HEK293 (cell line): ENCODE measurements around the gene FRMPD4.

Source experiments
- CTCF ChIA-PET: fragments of 350-600 bp; formaldehyde crosslinking; extraction: SDS; loops from one replicate; lab custom pipeline; 2021; ENCODE audit warnings: antibody characterized with exemption; lab: Yijun Ruan, JAX
- POLR2A ChIA-PET: fragments of 300-600 bp; formaldehyde crosslinking; extraction: SDS; loops from one replicate; lab custom pipeline; 2020; ENCODE audit warnings: antibody characterized with exemption, inconsistent platforms; lab: Yijun Ruan, JAX
- H3K27ac ChIP-seq: fragments of 200-500 bp; sonication (Bioruptor generic); 2 replicates; pipeline ENCODE4 v1.5.1; 2014; ENCODE audit warnings: low read depth, low read length, control low read depth, inconsistent platforms; ENCODE audit errors: extremely low read depth
- H3K36me3 ChIP-seq, 2 experiments: fragments of 200-500 bp in 1 of 2; sonication (Bioruptor generic) in 1 of 2; 1 replicate in 1 of 2; 2 replicates in 1 of 2; pipeline ENCODE4 v1.5.1; 2014 to 2017; ENCODE audit warnings: inconsistent platforms in 2 of 2, low read length in 2 of 2; ENCODE audit not compliant: control insufficient read depth in 2 of 2, insufficient read depth in 1 of 2
- H3K4me1 ChIP-seq: fragments of 200-500 bp; sonication (Bioruptor generic); 2 replicates; pipeline ENCODE4 v1.5.1; 2014; ENCODE audit warnings: mild to moderate bottlenecking, low read length, inconsistent platforms; ENCODE audit not compliant: control insufficient read depth, insufficient read depth
- H3K4me3 ChIP-seq: 2 replicates; pipeline ENCODE4 v1.5.1; 2011; ENCODE audit warnings: low read depth, mild to moderate bottlenecking, control low read depth, low read length, moderate library complexity
- H3K9me3 ChIP-seq: fragments of 200-500 bp; sonication (Bioruptor generic); 2 replicates; pipeline ENCODE4 v1.5.1; 2014; ENCODE audit warnings: low read depth, low read length, inconsistent platforms; ENCODE audit not compliant: control insufficient read depth, insufficient read depth
- BCL11B ChIP-seq: fragments of 450-650 bp; formaldehyde crosslinking; IDR thresholded peaks from 2 replicates; pipeline ENCODE4 v1.5.1; 2016; ENCODE audit warnings: low read depth, missing biosample characterization, missing genetic modification characterization
- GFI1B ChIP-seq: fragments of 450-650 bp; formaldehyde crosslinking; IDR thresholded peaks from 2 replicates; pipeline ENCODE4 v1.5.1; 2016; ENCODE audit warnings: missing biosample characterization, missing genetic modification characterization
- GLIS2 ChIP-seq: fragments of 450-650 bp; formaldehyde crosslinking; IDR thresholded peaks from 2 replicates; pipeline ENCODE4 v1.5.1; 2016; ENCODE audit warnings: missing biosample characterization, missing genetic modification characterization
- MZF1 ChIP-seq: fragments of 450-650 bp; formaldehyde crosslinking; IDR thresholded peaks from 2 replicates; pipeline ENCODE4 v1.5.1; 2017; ENCODE audit warnings: missing biosample characterization, missing genetic modification characterization, borderline replicate concordance
- ZFP41 ChIP-seq: fragments of 450-650 bp; formaldehyde crosslinking; IDR thresholded peaks from 2 replicates; pipeline ENCODE4 v1.5.1; 2016; ENCODE audit warnings: missing biosample characterization, missing genetic modification characterization, borderline replicate concordance
- ZIC2 ChIP-seq: fragments of 450-650 bp; formaldehyde crosslinking; IDR thresholded peaks from 2 replicates; pipeline ENCODE4 v1.5.1; 2016; ENCODE audit warnings: missing biosample characterization, missing genetic modification characterization
- ZNF302 ChIP-seq: fragments of 450-650 bp; formaldehyde crosslinking; IDR thresholded peaks from 2 replicates; pipeline ENCODE4 v1.5.1; 2016; ENCODE audit warnings: missing biosample characterization, missing genetic modification characterization, low read depth
- ZNF354C ChIP-seq: fragments of 450-650 bp; formaldehyde crosslinking; IDR thresholded peaks from 2 replicates; pipeline ENCODE4 v1.5.1; 2016; ENCODE audit warnings: missing biosample characterization, missing genetic modification characterization, low read depth, borderline replicate concordance
- ZNF530 ChIP-seq: fragments of 450-650 bp; formaldehyde crosslinking; IDR thresholded peaks from 2 replicates; pipeline ENCODE4 v1.5.1; 2016; ENCODE audit warnings: low read depth, missing biosample characterization, missing genetic modification characterization
- ZNF624 ChIP-seq: fragments of 450-650 bp; formaldehyde crosslinking; IDR thresholded peaks from 2 replicates; pipeline ENCODE4 v1.5.1; 2017; ENCODE audit warnings: missing biosample characterization, missing genetic modification characterization
- ZNF677 ChIP-seq: fragments of 450-650 bp; IDR thresholded peaks from 2 replicates; pipeline ENCODE4 v1.5.0; 2018; ENCODE audit warnings: missing biosample characterization, mild to moderate bottlenecking, missing genetic modification characterization, moderate library complexity
- ZSCAN16 ChIP-seq: fragments of 450-650 bp; formaldehyde crosslinking; IDR thresholded peaks from 2 replicates; pipeline ENCODE4 v1.5.1; 2016; ENCODE audit warnings: missing biosample characterization, missing genetic modification characterization
- TF ChIP-seq, protein P1 (sequence below): fragments of 450-650 bp; formaldehyde crosslinking; IDR thresholded peaks from 2 replicates; pipeline ENCODE4 v1.5.1; 2017; ENCODE audit warnings: missing biosample characterization, missing genetic modification characterization
- TF ChIP-seq, protein P2 (sequence below): fragments of 450-650 bp; formaldehyde crosslinking; IDR thresholded peaks from 2 replicates; pipeline ENCODE4 v1.5.1; 2016; ENCODE audit warnings: missing biosample characterization, missing genetic modification characterization
- TF ChIP-seq, protein P3 (sequence below): fragments of 450-650 bp; formaldehyde crosslinking; IDR thresholded peaks from 2 replicates; pipeline ENCODE4 v1.5.1; 2016; ENCODE audit warnings: missing biosample characterization, missing genetic modification characterization
- TF ChIP-seq, protein P4 (sequence below): fragments of 450-650 bp; formaldehyde crosslinking; IDR thresholded peaks from 2 replicates; pipeline ENCODE4 v1.5.1; 2016; ENCODE audit warnings: missing biosample characterization, missing genetic modification characterization
- TF ChIP-seq, protein P5 (sequence below): fragments of 450-650 bp; formaldehyde crosslinking; IDR thresholded peaks from 2 replicates; pipeline ENCODE4 v1.5.1; 2016; ENCODE audit warnings: missing biosample characterization, missing genetic modification characterization

FRMPD4 gene

DNA sequence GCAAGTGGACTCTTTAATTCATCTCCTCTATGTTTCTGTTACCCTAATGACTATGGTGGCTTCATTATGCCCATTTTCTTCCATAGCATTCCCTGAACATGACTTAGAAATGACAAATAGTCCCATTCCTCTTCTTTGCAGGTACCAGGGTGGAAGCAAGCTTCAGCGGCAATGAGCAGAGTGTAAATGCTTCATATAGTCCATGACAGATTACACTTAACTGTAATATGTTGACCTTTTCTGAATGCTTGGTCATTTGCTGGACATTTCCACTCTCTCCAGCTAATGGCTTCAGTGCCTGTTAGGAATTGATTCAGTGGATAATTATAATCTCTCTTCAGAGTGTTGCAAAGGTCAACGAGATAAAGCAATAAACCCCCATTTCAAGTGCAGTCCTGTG is 523.2 kb downstream of the FRMPD4 start:
- POLR2A ChIA-PET, result no interaction called here
- TF ChIP-seq, protein P1, sequence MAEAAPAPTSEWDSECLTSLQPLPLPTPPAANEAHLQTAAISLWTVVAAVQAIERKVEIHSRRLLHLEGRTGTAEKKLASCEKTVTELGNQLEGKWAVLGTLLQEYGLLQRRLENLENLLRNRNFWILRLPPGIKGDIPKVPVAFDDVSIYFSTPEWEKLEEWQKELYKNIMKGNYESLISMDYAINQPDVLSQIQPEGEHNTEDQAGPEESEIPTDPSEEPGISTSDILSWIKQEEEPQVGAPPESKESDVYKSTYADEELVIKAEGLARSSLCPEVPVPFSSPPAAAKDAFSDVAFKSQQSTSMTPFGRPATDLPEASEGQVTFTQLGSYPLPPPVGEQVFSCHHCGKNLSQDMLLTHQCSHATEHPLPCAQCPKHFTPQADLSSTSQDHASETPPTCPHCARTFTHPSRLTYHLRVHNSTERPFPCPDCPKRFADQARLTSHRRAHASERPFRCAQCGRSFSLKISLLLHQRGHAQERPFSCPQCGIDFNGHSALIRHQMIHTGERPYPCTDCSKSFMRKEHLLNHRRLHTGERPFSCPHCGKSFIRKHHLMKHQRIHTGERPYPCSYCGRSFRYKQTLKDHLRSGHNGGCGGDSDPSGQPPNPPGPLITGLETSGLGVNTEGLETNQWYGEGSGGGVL (tag by site-specific recombination), result no peak
- TF ChIP-seq, all 188 proteins: peak for 0

DNA sequence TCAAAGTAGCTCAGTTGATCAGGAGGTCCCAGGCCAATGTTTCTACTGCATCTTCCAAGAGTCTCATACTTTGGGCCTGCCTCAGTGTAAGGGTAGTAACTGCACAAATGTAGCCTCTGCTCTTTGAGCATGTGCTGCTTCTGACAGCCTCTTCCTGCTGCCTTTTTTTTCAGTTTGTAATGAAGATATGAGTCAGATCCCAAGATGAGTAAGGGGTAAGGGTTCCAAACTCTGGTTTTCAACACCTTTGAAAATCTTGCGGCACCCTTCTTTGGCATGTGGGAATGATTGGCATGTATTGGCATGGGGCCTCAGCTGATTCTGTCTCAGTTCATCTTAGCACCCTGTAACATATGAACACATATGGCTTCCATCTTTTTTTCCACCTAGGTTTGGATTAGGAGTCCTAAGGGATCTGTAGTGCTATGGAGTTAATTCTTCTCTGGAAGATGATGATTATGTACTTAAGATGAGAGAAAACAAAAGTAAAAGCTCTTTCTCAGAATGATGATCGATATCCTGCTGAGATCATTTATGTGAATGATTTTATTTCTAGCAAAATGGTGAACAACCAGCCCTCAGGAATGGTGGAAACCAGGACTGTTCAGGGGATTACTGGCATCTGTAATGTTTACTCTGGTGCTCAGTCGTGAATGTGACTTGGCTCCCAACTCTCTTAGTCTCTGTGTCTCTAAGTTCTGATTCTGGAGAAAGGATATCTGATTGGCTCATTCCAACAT is 534.3 kb downstream of the FRMPD4 start:
- TF ChIP-seq ZNF302 (tag by site-specific recombination) (no peak), MZF1 (tag by site-specific recombination) (no peak), ZNF624 (no peak), GFI1B (tag by site-specific recombination) (no peak), ZNF677 (tag by site-specific recombination) (no peak), GLIS2 (tag by site-specific recombination) (no peak), ZNF530 (tag by site-specific recombination) (no peak), ZNF354C (tag by site-specific recombination) (no peak), ZIC2 (no peak), BCL11B (tag by site-specific recombination) (no peak), ZFP41 (tag by site-specific recombination) (no peak), ZSCAN16 (no peak)
- TF ChIP-seq, protein P2, sequence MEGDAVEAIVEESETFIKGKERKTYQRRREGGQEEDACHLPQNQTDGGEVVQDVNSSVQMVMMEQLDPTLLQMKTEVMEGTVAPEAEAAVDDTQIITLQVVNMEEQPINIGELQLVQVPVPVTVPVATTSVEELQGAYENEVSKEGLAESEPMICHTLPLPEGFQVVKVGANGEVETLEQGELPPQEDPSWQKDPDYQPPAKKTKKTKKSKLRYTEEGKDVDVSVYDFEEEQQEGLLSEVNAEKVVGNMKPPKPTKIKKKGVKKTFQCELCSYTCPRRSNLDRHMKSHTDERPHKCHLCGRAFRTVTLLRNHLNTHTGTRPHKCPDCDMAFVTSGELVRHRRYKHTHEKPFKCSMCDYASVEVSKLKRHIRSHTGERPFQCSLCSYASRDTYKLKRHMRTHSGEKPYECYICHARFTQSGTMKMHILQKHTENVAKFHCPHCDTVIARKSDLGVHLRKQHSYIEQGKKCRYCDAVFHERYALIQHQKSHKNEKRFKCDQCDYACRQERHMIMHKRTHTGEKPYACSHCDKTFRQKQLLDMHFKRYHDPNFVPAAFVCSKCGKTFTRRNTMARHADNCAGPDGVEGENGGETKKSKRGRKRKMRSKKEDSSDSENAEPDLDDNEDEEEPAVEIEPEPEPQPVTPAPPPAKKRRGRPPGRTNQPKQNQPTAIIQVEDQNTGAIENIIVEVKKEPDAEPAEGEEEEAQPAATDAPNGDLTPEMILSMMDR, result no peak
- TF ChIP-seq, protein P3, sequence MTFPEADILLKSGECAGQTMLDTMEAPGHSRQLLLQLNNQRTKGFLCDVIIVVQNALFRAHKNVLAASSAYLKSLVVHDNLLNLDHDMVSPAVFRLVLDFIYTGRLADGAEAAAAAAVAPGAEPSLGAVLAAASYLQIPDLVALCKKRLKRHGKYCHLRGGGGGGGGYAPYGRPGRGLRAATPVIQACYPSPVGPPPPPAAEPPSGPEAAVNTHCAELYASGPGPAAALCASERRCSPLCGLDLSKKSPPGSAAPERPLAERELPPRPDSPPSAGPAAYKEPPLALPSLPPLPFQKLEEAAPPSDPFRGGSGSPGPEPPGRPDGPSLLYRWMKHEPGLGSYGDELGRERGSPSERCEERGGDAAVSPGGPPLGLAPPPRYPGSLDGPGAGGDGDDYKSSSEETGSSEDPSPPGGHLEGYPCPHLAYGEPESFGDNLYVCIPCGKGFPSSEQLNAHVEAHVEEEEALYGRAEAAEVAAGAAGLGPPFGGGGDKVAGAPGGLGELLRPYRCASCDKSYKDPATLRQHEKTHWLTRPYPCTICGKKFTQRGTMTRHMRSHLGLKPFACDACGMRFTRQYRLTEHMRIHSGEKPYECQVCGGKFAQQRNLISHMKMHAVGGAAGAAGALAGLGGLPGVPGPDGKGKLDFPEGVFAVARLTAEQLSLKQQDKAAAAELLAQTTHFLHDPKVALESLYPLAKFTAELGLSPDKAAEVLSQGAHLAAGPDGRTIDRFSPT (tag by site-specific recombination), result no peak
- TF ChIP-seq, protein P4, sequence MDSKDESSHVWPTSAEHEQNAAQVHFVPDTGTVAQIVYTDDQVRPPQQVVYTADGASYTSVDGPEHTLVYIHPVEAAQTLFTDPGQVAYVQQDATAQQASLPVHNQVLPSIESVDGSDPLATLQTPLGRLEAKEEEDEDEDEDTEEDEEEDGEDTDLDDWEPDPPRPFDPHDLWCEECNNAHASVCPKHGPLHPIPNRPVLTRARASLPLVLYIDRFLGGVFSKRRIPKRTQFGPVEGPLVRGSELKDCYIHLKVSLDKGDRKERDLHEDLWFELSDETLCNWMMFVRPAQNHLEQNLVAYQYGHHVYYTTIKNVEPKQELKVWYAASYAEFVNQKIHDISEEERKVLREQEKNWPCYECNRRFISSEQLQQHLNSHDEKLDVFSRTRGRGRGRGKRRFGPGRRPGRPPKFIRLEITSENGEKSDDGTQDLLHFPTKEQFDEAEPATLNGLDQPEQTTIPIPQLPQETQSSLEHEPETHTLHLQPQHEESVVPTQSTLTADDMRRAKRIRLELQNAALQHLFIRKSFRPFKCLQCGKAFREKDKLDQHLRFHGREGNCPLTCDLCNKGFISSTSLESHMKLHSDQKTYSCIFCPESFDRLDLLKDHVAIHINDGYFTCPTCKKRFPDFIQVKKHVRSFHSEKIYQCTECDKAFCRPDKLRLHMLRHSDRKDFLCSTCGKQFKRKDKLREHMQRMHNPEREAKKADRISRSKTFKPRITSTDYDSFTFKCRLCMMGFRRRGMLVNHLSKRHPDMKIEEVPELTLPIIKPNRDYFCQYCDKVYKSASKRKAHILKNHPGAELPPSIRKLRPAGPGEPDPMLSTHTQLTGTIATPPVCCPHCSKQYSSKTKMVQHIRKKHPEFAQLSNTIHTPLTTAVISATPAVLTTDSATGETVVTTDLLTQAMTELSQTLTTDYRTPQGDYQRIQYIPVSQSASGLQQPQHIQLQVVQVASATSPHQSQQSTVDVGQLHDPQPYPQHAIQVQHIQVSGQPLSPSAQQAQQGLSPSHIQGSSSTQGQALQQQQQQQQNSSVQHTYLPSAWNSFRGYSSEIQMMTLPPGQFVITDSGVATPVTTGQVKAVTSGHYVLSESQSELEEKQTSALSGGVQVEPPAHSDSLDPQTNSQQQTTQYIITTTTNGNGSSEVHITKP, result no peak
- TF ChIP-seq, protein P5, sequence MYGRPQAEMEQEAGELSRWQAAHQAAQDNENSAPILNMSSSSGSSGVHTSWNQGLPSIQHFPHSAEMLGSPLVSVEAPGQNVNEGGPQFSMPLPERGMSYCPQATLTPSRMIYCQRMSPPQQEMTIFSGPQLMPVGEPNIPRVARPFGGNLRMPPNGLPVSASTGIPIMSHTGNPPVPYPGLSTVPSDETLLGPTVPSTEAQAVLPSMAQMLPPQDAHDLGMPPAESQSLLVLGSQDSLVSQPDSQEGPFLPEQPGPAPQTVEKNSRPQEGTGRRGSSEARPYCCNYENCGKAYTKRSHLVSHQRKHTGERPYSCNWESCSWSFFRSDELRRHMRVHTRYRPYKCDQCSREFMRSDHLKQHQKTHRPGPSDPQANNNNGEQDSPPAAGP (tag by site-specific recombination), result no peak
- no peak overlapping the region for H3K27ac ChIP-seq
- no peak overlapping the region for H3K4me3 ChIP-seq
- ChIA-PET POLR2A (no interaction called here), CTCF (no interaction called here)
- H3K9me3 ChIP-seq, result no peaks in the 10 kb centered on the region
- no peaks in the 10 kb centered on the region for H3K4me1 ChIP-seq
- no peaks in the 10 kb centered on the region for H3K36me3 ChIP-seq

More for the DNA sequence above, 523.2 kb downstream of the FRMPD4 start:
- Histone ChIP-seq H3K27ac (no peak overlapping the region), H3K4me1 (no peaks in the 10 kb centered on the region), H3K36me3 (no peaks in the 10 kb centered on the region), H3K9me3 (no peaks in the 10 kb centered on the region), H3K4me3 (no peak overlapping the region)
- CTCF ChIA-PET, result no interaction called here
